Colonic mucosa (tissue), 4 donors: ENCODE data around the gene MLANA. TPM values are rescaled to one million over a fixed set of nuclear protein-coding genes. Genes with fewer than 3 reads are reported as not detected.

Source experiments
- DNase-seq: peaks from one replicate; pipeline ENCODE4 v3.0.0-alpha.2; 2020
- H3K27ac ChIP-seq: fragments of 200-600 bp; one replicate; pipeline ENCODE4 v1.8.0; 2021
- H3K27me3 ChIP-seq: fragments of 200-600 bp; one replicate; pipeline ENCODE4 v1.8.0; 2021
- H3K36me3 ChIP-seq: fragments of 200-600 bp; one replicate; pipeline ENCODE4 v1.8.0; 2021
- H3K4me1 ChIP-seq: fragments of 200-600 bp; one replicate; pipeline ENCODE4 v1.8.0; 2021; ENCODE audit warnings: mild to moderate bottlenecking
- H3K4me3 ChIP-seq: fragments of 200-600 bp; one replicate; pipeline ENCODE4 v1.8.0; 2021
- H3K9ac ChIP-seq, 2 donors: one replicate each; pipeline ENCODE4 v1.7.0; 2013; ENCODE audit warnings: control low read depth in 2 of 2, low read depth in 2 of 2, low read length in 2 of 2
- H3K9me3 ChIP-seq: fragments of 200-600 bp; one replicate; pipeline ENCODE4 v1.8.0; 2021
- CTCF ChIP-seq: fragments of 200-600 bp; IDR thresholded peaks from one replicate; pipeline ENCODE4 v1.8.0; 2022; ENCODE audit warnings: antibody characterized with exemption, mild to moderate bottlenecking
- intact Hi-C: fragments of 100-400 bp; cut with DNase I; formaldehyde crosslinking; loops from one replicate; pipeline ENCODE4 v1.14.1; 2022
- total RNA-seq, 2 donors: library from RNA; stranded (reverse); fragmentation: NEBNext Ultra II Directional in 1 of 2; extraction: Animal tissue kit (Norgen Biotek cat#: 25700) in 1 of 2; gene quantifications; one replicate each; pipeline ENCODE4 v1.2.1, GENCODE V29; 2021
- donor health status: healthy.
- donor health status: DM: no; HTN: no; CAD: no.
- donor health status: DM: no; HTN: no; CAD: no.

The MLANA gene
- total RNA-seq, 2 donors from 2014 or later, result not detected

- H3K36me3 ChIP-seq, result no peaks in the 10 kb centered on the region
- no peak for DNase-seq
- no peak for TF ChIP-seq CTCF
- H3K27ac ChIP-seq, result no peak overlapping the region
- H3K27me3 ChIP-seq, result no peaks in the 10 kb centered on the region
- intact Hi-C loops, result no loop called here
- H3K4me3 ChIP-seq, result no peak overlapping the region
- no peaks in the 10 kb centered on the region for H3K9me3 ChIP-seq
- H3K4me1 ChIP-seq, result no peaks in the 10 kb centered on the region
- no peak overlapping the region for H3K9ac ChIP-seq
Measured at GRCh38 chr9:5884191-5884590, 6.5 kb upstream of the MLANA start.

- Histone ChIP-seq H3K27me3 (no peaks in the 10 kb centered on the region), H3K36me3 (no peaks in the 10 kb centered on the region), H3K4me3 (no peak overlapping the region), H3K9me3 (no peaks in the 10 kb centered on the region), H3K4me1 (no peaks in the 10 kb centered on the region), H3K27ac (no peak overlapping the region), H3K9ac (no peak overlapping the region)
- DNase-seq, result peak; percentile 74
- intact Hi-C loops, result loop anchor here (5.0 kb wide), 2 partner anchors 166 to 421 kb away; no protein-coding TSS in a partner anchor
- TF ChIP-seq CTCF, result peak; percentile 90
Measured at GRCh38 chr9:5886114-5886939, 4.4 kb upstream of the MLANA start.

GRCh38 chr9:5892456-5893133 lies 1.9 kb downstream of the MLANA start:
- Histone ChIP-seq H3K27ac (no peak overlapping the region), H3K4me3 (no peak overlapping the region), H3K36me3 (no peaks in the 10 kb centered on the region), H3K4me1 (no peaks in the 10 kb centered on the region), H3K9me3 (no peaks in the 10 kb centered on the region), H3K9ac (no peak overlapping the region), H3K27me3 (no peaks in the 10 kb centered on the region)
- intact Hi-C loops, result no loop called here
- no peak for DNase-seq
- TF ChIP-seq CTCF, result no peak

- Histone ChIP-seq H3K27ac (no peak overlapping the region), H3K9ac (no peak overlapping the region), H3K27me3 (no peaks in the 10 kb centered on the region), H3K4me1 (no peaks in the 10 kb centered on the region), H3K36me3 (no peaks in the 10 kb centered on the region), H3K9me3 (no peaks in the 10 kb centered on the region), H3K4me3 (no peak overlapping the region)
- DNase-seq, result no peak
- no peak for TF ChIP-seq CTCF
- intact Hi-C loops, result no loop called here
Measured at GRCh38 chr9:5893134-5893505, 2.4 kb downstream of the MLANA start.

- Histone ChIP-seq H3K4me1 (no peaks in the 10 kb centered on the region), H3K27me3 (no peaks in the 10 kb centered on the region), H3K36me3 (no peaks in the 10 kb centered on the region), H3K9ac (no peak overlapping the region), H3K9me3 (no peaks in the 10 kb centered on the region), H3K27ac (no peak overlapping the region), H3K4me3 (no peak overlapping the region)
- no peak for TF ChIP-seq CTCF
- intact Hi-C loops, result no loop called here
- DNase-seq, result no peak
Measured at GRCh38 chr9:5893591-5894236, 3.0 kb downstream of the MLANA start.
